Tibial nerve (tissue), 4 donors: ENCODE measurements around the gene ZNF483.

Source experiments
- EP300 ChIP-seq, 2 donors: sonication (generic); formaldehyde crosslinking; IDR thresholded peaks; one replicate each; pipeline ENCODE4 v1.6.1; 2017; ENCODE audit warnings: antibody characterized with exemption in 2 of 2, mild to moderate bottlenecking in 1 of 2
- POLR2A ChIP-seq, 2 donors: fragments of 450-650 bp; IDR thresholded peaks; one replicate each; pipeline ENCODE4 v1.6.1; 2017; ENCODE audit warnings: antibody characterized with exemption in 2 of 2, mild to moderate bottlenecking in 2 of 2, moderate library complexity in 2 of 2
- TF ChIP-seq, protein P1 (sequence below), 5 experiments: fragments of 200-600 bp in 3 of 5; fragments of 450-650 bp in 2 of 5; sonication (generic) in 3 of 5; IDR thresholded peaks; one replicate each; pipeline ENCODE4 v1.5.1; 2016 to 2019; ENCODE audit warnings: antibody characterized with exemption in 5 of 5, mild to moderate bottlenecking in 3 of 5, moderate library complexity in 2 of 5

DNA sequence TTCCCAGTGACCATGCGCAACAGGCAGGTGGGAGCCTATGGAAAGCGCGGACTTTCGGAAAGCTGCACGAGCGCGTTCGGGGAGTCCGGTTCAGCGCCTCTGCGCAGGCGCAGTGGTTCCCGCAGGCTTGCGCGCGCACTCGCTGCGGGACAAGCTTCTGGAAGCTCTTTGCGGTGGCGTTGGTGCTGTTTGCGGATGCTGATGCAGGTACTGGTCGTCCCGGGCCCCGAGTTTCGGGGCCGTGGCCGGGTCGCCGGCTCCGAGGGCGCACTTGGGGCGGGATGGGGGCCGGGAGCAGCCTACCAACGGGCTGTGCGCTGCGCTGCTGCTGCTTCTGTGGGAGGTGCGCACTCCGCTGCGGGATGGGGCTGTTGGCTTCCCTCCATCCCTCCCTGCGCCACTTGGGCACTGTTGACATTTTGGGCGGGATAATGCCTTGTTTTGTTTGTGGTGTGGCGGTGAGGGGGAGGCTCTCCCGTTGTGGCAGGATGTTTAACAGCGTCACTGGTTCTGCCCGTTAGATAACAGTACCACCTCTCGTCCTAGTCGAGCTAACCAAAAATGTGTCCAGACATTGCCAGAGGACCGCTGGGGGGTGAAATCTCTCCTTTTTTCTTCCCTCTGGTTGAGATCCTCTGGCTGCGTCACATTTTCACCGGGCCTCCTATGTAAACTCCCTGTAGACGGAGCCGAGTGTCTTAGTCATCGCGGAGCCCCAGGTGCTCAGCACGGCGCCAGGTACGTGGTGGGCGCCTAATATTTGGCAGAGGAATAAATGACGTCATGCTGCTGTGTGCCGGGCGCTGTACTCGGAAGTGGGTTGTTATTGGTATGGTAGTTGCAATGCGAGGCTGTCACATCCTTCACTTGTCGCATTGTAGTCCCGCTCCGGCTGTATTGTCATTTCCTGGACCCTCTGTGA is at the start of gene ZNF483:
- TF ChIP-seq, protein P1, sequence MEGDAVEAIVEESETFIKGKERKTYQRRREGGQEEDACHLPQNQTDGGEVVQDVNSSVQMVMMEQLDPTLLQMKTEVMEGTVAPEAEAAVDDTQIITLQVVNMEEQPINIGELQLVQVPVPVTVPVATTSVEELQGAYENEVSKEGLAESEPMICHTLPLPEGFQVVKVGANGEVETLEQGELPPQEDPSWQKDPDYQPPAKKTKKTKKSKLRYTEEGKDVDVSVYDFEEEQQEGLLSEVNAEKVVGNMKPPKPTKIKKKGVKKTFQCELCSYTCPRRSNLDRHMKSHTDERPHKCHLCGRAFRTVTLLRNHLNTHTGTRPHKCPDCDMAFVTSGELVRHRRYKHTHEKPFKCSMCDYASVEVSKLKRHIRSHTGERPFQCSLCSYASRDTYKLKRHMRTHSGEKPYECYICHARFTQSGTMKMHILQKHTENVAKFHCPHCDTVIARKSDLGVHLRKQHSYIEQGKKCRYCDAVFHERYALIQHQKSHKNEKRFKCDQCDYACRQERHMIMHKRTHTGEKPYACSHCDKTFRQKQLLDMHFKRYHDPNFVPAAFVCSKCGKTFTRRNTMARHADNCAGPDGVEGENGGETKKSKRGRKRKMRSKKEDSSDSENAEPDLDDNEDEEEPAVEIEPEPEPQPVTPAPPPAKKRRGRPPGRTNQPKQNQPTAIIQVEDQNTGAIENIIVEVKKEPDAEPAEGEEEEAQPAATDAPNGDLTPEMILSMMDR (IDR thresholded peaks at IDR 0.05): no peak
- peak in 1 of 2 donors; percentile 21 for TF ChIP-seq POLR2A (IDR thresholded peaks at IDR 0.05)
- TF ChIP-seq EP300 (IDR thresholded peaks at IDR 0.05): peak in 1 of 2 donors; percentile 50
